Inflammatory macrophage treated with lipopolysaccharide for 4 hours (primary cell): ENCODE results near the gene ARMC2.
A peak's percentile ranks its signal among the peaks of the same experiment; 100 is the strongest.
"Not testable (repeated sequence)": the region's sequence is repeated elsewhere in the genome, so short reads cannot be mapped to it uniquely, and the experiment has no call there.

Experiments used
- DNase-seq: peaks from one replicate; pipeline ENCODE4 v3.0.0-alpha.2; 2020

ARMC2 gene

GRCh38 chr6:108848116-108848868 lies at the start of gene ARMC2:
TSS of gene ARMC2 (plus strand) at chr6:108848422. CDS start at chr6:108854268, 5,846 bp downstream.
- peak; percentile 96 for DNase-seq

- peak; percentile 13 for DNase-seq
These were observed 49.4 kb upstream of the ARMC2 start for GRCh38 chr6:108798670-108799353.

GRCh38 chr6:108799354-108799717 lies 48.9 kb upstream of the ARMC2 start:
- no peak for DNase-seq

GRCh38 chr6:108799791-108800190 lies 48.4 kb upstream of the ARMC2 start:
- no peak for DNase-seq

GRCh38 chr6:108800427-108800864 lies 47.8 kb upstream of the ARMC2 start:
- DNase-seq, result no peak

- peak; percentile 61 for DNase-seq
These were observed 46.9 kb upstream of the ARMC2 start for GRCh38 chr6:108801366-108801765.

- no peak for DNase-seq
These were observed 44.2 kb upstream of the ARMC2 start for GRCh38 chr6:108803982-108804490.

- no peak for DNase-seq
These were observed 43.3 kb upstream of the ARMC2 start for GRCh38 chr6:108804956-108805355.

- DNase-seq, result peak; percentile 60
These were observed 42.5 kb upstream of the ARMC2 start for GRCh38 chr6:108805611-108806167.

GRCh38 chr6:108806171-108806570 lies 42.1 kb upstream of the ARMC2 start:
- DNase-seq, result no peak

- DNase-seq, result no peak
These were observed 41.6 kb upstream of the ARMC2 start for GRCh38 chr6:108806665-108807064.

- DNase-seq, result no peak
These were observed 40.3 kb upstream of the ARMC2 start for GRCh38 chr6:108807928-108808327.

- no peak for DNase-seq
These were observed 39.0 kb upstream of the ARMC2 start for GRCh38 chr6:108809211-108809610.

GRCh38 chr6:108810057-108810643 lies 38.1 kb upstream of the ARMC2 start:
- DNase-seq, result no peak

- no peak for DNase-seq
These were observed 36.7 kb upstream of the ARMC2 start for GRCh38 chr6:108811490-108811889.

- not testable (repeated sequence) for DNase-seq
These were observed 35.0 kb upstream of the ARMC2 start for GRCh38 chr6:108813218-108813617.

- DNase-seq, result not testable (repeated sequence)
These were observed 30.9 kb upstream of the ARMC2 start for GRCh38 chr6:108817276-108817675.

GRCh38 chr6:108820006-108820405 lies 28.2 kb upstream of the ARMC2 start:
- DNase-seq, result no peak

GRCh38 chr6:108822401-108822800 lies 25.8 kb upstream of the ARMC2 start:
- no peak for DNase-seq

GRCh38 chr6:108825326-108825725 lies 22.9 kb upstream of the ARMC2 start:
- DNase-seq, result no peak

GRCh38 chr6:108831104-108831503 lies 17.1 kb upstream of the ARMC2 start:
- no peak for DNase-seq

- no peak for DNase-seq
These were observed 15.5 kb upstream of the ARMC2 start for GRCh38 chr6:108832738-108833137.

GRCh38 chr6:108835218-108835850 lies 12.9 kb upstream of the ARMC2 start:
- peak; percentile 84 for DNase-seq
